HepG2 (cell line): Measurements from ENCODE around the gene PSMG4. TPM values are rescaled to one million over a fixed set of nuclear protein-coding genes. Genes with fewer than 3 reads are reported as not detected.

ENCODE experiments used
- FOXM1 ChIP-seq: sonication (generic); formaldehyde crosslinking; IDR thresholded peaks from 2 replicates; pipeline ENCODE4 v1.5.0; 2020; ENCODE audit warnings: missing genetic modification reagents
- GATAD2A ChIP-seq: IDR thresholded peaks from 2 replicates; pipeline ENCODE4 v1.6.1; 2016
- HOXA5 ChIP-seq: sonication (generic); formaldehyde crosslinking; IDR thresholded peaks from 2 replicates; pipeline ENCODE4 v1.4.0; 2020; ENCODE audit warnings: missing genetic modification reagents
- MEIS2 ChIP-seq: sonication (generic); formaldehyde crosslinking; IDR thresholded peaks from 2 replicates; pipeline ENCODE4 v1.9.0; 2021; ENCODE audit warnings: mild to moderate bottlenecking, missing genetic modification reagents
- RARA ChIP-seq: IDR thresholded peaks from 2 replicates; pipeline ENCODE4 v1.6.1; 2016; ENCODE audit warnings: missing genetic modification reagents, missing compliant biosample characterization
- SRY ChIP-seq: sonication (generic); formaldehyde crosslinking; IDR thresholded peaks from 2 replicates; pipeline ENCODE4 v1.8.0; 2022; ENCODE audit warnings: mild to moderate bottlenecking, missing genetic modification reagents
- TEAD3 ChIP-seq: optimal IDR thresholded peaks from 2 replicates; pipeline ENCODE3; 2016; ENCODE audit warnings: borderline replicate concordance
- ZFP1 ChIP-seq: IDR thresholded peaks from 2 replicates; pipeline ENCODE4 v1.6.1; 2016
- ZNF747 ChIP-seq: sonication (generic); formaldehyde crosslinking; IDR thresholded peaks from 2 replicates; pipeline ENCODE4 v1.8.1; 2023; ENCODE audit warnings: missing genetic modification reagents, mild to moderate bottlenecking, borderline replicate concordance
- ZSCAN20 ChIP-seq: sonication (generic); formaldehyde crosslinking; IDR thresholded peaks from 2 replicates; pipeline ENCODE4 v1.4.0; 2020; ENCODE audit warnings: missing genetic modification reagents, mild to moderate bottlenecking, borderline replicate concordance
- polyA plus RNA-seq, 8 experiments: library from polyadenylated mRNA; depleted of rRNA in 3 of 8; stranded (reverse) in 7 of 8; unstranded in 1 of 8; fragments of >200 nt; fragmentation: Illumina TruSeq in 4 of 8; extraction: Trizol in 4 of 8; gene quantifications; 2 replicates each; pipeline versions ENCODE4 v1.2.1 to v1.2.3, GENCODE V29; 2011 to 2016; ENCODE audit warnings: low read depth in 4 of 8, missing spikeins in 1 of 8, mixed read lengths in 1 of 8; ENCODE audit not compliant: insufficient read depth in 1 of 8
- total RNA-seq, 5 experiments: library from RNA; depleted of rRNA; stranded (reverse); fragments of >200 nt; fragmentation: Illumina TruSeq; extraction: Trizol; gene quantifications; 2 replicates each; pipeline ENCODE4 v1.2.3, GENCODE V29; 2016; ENCODE audit warnings: low read depth in 1 of 5
- TF ChIP-seq, protein P1 (sequence below): sonication (generic); formaldehyde crosslinking; IDR thresholded peaks from 2 replicates; pipeline ENCODE4 v1.4.0; 2020; ENCODE audit warnings: missing genetic modification reagents, borderline replicate concordance
- TF ChIP-seq, protein P2 (sequence below): sonication (generic); formaldehyde crosslinking; conservative IDR thresholded peaks from 2 replicates; pipeline ENCODE4 v1.4.0; 2020; ENCODE audit warnings: missing genetic modification reagents
- TF ChIP-seq, protein P3 (sequence below): sonication (generic); formaldehyde crosslinking; IDR thresholded peaks from 2 replicates; pipeline ENCODE4 v1.5.0; 2020; ENCODE audit warnings: mild to moderate bottlenecking, missing genetic modification reagents, borderline replicate concordance
- TF ChIP-seq, protein P4 (sequence below): sonication (generic); formaldehyde crosslinking; IDR thresholded peaks from 2 replicates; pipeline ENCODE4 v1.4.0; 2020; ENCODE audit warnings: mild to moderate bottlenecking, missing genetic modification reagents

PSMG4 gene
- total and polyA plus RNA-seq, 2 of the 13 experiments (the other 11 are each of a cell fraction or from before 2014, with no cell fraction given): 28.5 to 32.8 TPM

DNA sequence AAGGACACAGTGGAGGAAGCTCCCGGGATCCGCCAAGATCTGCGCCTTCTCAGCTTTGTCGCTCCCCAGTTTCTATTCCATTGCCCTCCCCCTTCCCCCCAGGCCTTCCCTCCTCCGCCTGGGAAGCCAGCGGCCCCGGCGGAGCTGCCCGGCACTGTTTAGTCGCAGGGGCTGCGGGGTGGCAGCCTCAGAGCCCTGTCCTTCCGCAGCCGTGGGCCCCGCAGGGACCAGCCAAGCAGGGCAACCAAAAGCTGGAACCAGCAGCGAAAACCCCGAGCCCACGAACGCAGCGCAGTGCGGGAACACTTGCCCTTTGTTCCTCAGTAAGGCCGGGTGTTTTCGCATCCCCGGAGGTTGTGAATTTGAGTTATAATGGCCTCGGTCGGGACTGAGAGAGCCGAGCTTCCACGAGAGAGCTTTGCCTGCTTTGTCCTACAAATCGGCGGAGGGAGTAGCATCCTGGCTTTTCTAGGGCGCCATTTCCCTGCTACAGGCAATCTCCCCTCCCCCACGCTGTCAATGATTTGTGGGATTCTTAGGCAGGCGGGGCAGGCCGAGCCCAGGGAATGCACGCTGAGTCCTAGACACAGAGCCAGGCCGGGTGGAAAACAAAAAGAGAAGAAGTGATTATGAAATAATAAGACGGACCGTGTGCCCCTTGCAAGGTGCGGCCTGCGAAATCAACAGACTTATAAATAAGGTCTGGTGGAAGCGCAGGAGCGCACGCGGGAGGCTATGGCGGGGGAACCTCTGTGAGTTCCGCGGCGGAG is 27.3 kb upstream of the PSMG4 start (continued):
- TF ChIP-seq, protein P1, sequence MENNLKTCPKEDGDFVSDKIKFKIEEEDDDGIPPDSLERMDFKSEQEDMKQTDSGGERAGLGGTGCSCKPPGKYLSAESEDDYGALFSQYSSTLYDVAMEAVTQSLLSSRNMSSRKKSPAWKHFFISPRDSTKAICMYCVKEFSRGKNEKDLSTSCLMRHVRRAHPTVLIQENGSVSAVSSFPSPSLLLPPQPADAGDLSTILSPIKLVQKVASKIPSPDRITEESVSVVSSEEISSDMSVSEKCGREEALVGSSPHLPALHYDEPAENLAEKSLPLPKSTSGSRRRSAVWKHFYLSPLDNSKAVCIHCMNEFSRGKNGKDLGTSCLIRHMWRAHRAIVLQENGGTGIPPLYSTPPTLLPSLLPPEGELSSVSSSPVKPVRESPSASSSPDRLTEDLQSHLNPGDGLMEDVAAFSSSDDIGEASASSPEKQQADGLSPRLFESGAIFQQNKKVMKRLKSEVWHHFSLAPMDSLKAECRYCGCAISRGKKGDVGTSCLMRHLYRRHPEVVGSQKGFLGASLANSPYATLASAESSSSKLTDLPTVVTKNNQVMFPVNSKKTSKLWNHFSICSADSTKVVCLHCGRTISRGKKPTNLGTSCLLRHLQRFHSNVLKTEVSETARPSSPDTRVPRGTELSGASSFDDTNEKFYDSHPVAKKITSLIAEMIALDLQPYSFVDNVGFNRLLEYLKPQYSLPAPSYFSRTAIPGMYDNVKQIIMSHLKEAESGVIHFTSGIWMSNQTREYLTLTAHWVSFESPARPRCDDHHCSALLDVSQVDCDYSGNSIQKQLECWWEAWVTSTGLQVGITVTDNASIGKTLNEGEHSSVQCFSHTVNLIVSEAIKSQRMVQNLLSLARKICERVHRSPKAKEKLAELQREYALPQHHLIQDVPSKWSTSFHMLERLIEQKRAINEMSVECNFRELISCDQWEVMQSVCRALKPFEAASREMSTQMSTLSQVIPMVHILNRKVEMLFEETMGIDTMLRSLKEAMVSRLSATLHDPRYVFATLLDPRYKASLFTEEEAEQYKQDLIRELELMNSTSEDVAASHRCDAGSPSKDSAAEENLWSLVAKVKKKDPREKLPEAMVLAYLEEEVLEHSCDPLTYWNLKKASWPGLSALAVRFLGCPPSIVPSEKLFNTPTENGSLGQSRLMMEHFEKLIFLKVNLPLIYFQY (CRISPR knock-in tag): no peak; the same call in 1 of the 2 replicates
- TF ChIP-seq GATAD2A (CRISPR knock-in tag) (peak; percentile 79), MEIS2 (CRISPR knock-in tag) (no peak), ZSCAN20 (CRISPR knock-in tag) (no peak), RARA (CRISPR knock-in tag) (0 out of 2 replicates have a peak, but pooled peaks have one; percentile 13), ZNF747 (CRISPR knock-in tag) (peak; percentile 87), TEAD3 (peak; percentile 90), FOXM1 (CRISPR knock-in tag) (no peak), SRY (CRISPR knock-in tag) (peak; percentile 35; the same call in 1 of the 2 replicates), HOXA5 (peak; percentile 32; the same call in 1 of the 2 replicates), ZFP1 (peak; percentile 47; the same call in 1 of the 2 replicates)
- TF ChIP-seq, protein P2, sequence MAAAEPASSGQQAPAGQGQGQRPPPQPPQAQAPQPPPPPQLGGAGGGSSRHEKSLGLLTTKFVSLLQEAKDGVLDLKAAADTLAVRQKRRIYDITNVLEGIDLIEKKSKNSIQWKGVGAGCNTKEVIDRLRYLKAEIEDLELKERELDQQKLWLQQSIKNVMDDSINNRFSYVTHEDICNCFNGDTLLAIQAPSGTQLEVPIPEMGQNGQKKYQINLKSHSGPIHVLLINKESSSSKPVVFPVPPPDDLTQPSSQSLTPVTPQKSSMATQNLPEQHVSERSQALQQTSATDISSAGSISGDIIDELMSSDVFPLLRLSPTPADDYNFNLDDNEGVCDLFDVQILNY (CRISPR knock-in tag): 0 out of 2 replicates have a peak, but pooled peaks have one; percentile 37
- TF ChIP-seq, protein P3, sequence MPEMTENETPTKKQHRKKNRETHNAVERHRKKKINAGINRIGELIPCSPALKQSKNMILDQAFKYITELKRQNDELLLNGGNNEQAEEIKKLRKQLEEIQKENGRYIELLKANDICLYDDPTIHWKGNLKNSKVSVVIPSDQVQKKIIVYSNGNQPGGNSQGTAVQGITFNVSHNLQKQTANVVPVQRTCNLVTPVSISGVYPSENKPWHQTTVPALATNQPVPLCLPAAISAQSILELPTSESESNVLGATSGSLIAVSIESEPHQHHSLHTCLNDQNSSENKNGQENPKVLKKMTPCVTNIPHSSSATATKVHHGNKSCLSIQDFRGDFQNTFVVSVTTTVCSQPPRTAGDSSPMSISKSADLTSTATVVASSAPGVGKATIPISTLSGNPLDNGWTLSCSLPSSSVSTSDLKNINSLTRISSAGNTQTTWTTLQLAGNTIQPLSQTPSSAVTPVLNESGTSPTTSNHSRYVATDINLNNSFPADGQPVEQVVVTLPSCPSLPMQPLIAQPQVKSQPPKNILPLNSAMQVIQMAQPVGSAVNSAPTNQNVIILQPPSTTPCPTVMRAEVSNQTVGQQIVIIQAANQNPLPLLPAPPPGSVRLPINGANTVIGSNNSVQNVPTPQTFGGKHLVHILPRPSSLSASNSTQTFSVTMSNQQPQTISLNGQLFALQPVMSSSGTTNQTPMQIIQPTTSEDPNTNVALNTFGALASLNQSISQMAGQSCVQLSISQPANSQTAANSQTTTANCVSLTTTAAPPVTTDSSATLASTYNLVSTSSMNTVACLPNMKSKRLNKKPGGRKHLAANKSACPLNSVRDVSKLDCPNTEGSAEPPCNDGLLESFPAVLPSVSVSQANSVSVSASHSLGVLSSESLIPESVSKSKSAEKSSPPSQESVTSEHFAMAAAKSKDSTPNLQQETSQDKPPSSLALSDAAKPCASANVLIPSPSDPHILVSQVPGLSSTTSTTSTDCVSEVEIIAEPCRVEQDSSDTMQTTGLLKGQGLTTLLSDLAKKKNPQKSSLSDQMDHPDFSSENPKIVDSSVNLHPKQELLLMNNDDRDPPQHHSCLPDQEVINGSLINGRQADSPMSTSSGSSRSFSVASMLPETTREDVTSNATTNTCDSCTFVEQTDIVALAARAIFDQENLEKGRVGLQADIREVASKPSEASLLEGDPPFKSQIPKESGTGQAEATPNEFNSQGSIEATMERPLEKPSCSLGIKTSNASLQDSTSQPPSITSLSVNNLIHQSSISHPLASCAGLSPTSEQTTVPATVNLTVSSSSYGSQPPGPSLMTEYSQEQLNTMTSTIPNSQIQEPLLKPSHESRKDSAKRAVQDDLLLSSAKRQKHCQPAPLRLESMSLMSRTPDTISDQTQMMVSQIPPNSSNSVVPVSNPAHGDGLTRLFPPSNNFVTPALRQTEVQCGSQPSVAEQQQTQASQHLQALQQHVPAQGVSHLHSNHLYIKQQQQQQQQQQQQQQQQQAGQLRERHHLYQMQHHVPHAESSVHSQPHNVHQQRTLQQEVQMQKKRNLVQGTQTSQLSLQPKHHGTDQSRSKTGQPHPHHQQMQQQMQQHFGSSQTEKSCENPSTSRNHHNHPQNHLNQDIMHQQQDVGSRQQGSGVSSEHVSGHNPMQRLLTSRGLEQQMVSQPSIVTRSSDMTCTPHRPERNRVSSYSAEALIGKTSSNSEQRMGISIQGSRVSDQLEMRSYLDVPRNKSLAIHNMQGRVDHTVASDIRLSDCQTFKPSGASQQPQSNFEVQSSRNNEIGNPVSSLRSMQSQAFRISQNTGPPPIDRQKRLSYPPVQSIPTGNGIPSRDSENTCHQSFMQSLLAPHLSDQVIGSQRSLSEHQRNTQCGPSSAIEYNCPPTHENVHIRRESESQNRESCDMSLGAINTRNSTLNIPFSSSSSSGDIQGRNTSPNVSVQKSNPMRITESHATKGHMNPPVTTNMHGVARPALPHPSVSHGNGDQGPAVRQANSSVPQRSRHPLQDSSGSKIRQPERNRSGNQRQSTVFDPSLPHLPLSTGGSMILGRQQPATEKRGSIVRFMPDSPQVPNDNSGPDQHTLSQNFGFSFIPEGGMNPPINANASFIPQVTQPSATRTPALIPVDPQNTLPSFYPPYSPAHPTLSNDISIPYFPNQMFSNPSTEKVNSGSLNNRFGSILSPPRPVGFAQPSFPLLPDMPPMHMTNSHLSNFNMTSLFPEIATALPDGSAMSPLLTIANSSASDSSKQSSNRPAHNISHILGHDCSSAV (CRISPR knock-in tag): no peak
- TF ChIP-seq, protein P4, sequence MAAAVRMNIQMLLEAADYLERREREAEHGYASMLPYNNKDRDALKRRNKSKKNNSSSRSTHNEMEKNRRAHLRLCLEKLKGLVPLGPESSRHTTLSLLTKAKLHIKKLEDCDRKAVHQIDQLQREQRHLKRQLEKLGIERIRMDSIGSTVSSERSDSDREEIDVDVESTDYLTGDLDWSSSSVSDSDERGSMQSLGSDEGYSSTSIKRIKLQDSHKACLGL: no peak
